SK-N-SH (cell line): Measurements from ENCODE around the gene IL18RAP. TPM values are rescaled to one million over a fixed set of nuclear protein-coding genes. Genes with fewer than 3 reads are reported as not detected.

Experiments used
- polyA plus RNA-seq, 3 experiments: library from polyadenylated mRNA; depleted of rRNA; stranded (reverse); fragments of >200 nt; gene quantifications; 2 replicates each; pipeline ENCODE4 v1.2.3, GENCODE V29; 2012
- small RNA-seq, 7 experiments: library from RNA; depleted of rRNA; stranded (forward); fragments of <200 nt; gene quantifications; one replicate each; pipeline ENCODE3, GENCODE V24; 2012

The IL18RAP gene
- polyA plus RNA-seq, 1 of the 3 experiments (the other 2 are of a cell fraction): not detected

Small RNA genes within 50 kb of the gene (small RNA-seq; reads per million reads assigned to genes)
- gene MIR4772: 0 reads per million in 7 experiments

Other genes starting within 250 kb of the IL18RAP start
- gene IL1RL2, start 236.1 kb upstream of the IL18RAP start, polyA plus RNA-seq (2012; rRNA removed): 0.05 TPM in 1 of 2 replicates, not detected in the other
- not detected in 2 replicates for gene IL1RL1, start 111.6 kb upstream of the IL18RAP start, polyA plus RNA-seq (2012; rRNA removed)
- gene IL18R1, start 67.4 kb upstream of the IL18RAP start, polyA plus RNA-seq (2012; rRNA removed): 0.11 TPM in 1 of 2 replicates, not detected in the other
- gene SLC9A4, start 50.1 kb downstream of the IL18RAP start, polyA plus RNA-seq (2012; rRNA removed): 0.07 and 0.11 TPM in 2 replicates
- gene SLC9A2, start 196.4 kb downstream of the IL18RAP start, polyA plus RNA-seq (2012; rRNA removed): not detected in 2 replicates